SK-N-SH (cell line): Measurements from ENCODE around the gene PDE4D. TPM values are rescaled to one million over a fixed set of nuclear protein-coding genes. Genes with fewer than 3 reads are reported as not detected.

Experiments used
- CTCF ChIA-PET: fragments of 300-600, 350-600 bp; formaldehyde crosslinking; extraction: SDS; loops from one replicate; lab custom pipeline; 2021; lab: Yijun Ruan, JAX
- POLR2A ChIA-PET: fragments of 350-600 bp; sonication (Branson Sonifier 250); formaldehyde crosslinking; extraction: SDS; loops from one replicate; lab custom pipeline; 2020; ENCODE audit warnings: antibody characterized with exemption, inconsistent platforms; lab: Yijun Ruan, JAX
- DNase-seq: peaks from one replicate; pipeline ENCODE4 v3.0.0; 2012
- H2AFZ ChIP-seq: fragments of 200-600 bp; sonication (generic); 2 replicates; pipeline ENCODE4 v1.8.1; 2016; ENCODE audit warnings: antibody characterized with exemption, mild to moderate bottlenecking, low read depth
- H3F3A ChIP-seq: fragments of 200-600 bp; sonication (generic); replicated peaks from 2 replicates; pipeline ENCODE3; 2016; ENCODE audit warnings: antibody characterized with exemption, mild to moderate bottlenecking; ENCODE audit not compliant: insufficient read depth
- H3K27ac ChIP-seq, 2 experiments: fragments of 200-500 bp in 1 of 2; fragments of 200-600 bp in 1 of 2; sonication (Bioruptor generic) in 1 of 2; sonication (generic), shearing (Covaris generic) in 1 of 2; 2 replicates each; pipeline versions ENCODE4 v1.5.1 to v1.6.1; 2014 to 2016; ENCODE audit warnings: low read depth in 2 of 2, inconsistent platforms in 1 of 2, low read length in 1 of 2, mild to moderate bottlenecking in 1 of 2, mixed read lengths in 1 of 2
- H3K27me3 ChIP-seq: fragments of 200-600 bp; sonication (generic), shearing (Covaris generic); 2 replicates; pipeline ENCODE4 v1.6.1; 2016; ENCODE audit warnings: mixed run types; ENCODE audit not compliant: insufficient read depth
- H3K36me3 ChIP-seq, 2 experiments: fragments of 200-500 bp in 1 of 2; fragments of 200-600 bp in 1 of 2; sonication (Bioruptor generic) in 1 of 2; sonication (generic) in 1 of 2; replicated peaks in 1 of 2; 2 replicates each; pipeline versions ENCODE3 to v1.5.1; 2014 to 2016; ENCODE audit warnings: low read length in 1 of 2, mild to moderate bottlenecking in 1 of 2; ENCODE audit not compliant: insufficient read depth in 2 of 2, control insufficient read depth in 1 of 2
- H3K4me1 ChIP-seq, 2 experiments: fragments of 200-500 bp in 1 of 2; fragments of 200-600 bp in 1 of 2; sonication (Bioruptor generic) in 1 of 2; sonication (generic), shearing (Covaris generic) in 1 of 2; 2 replicates each; pipeline versions ENCODE4 v1.5.1 to v1.6.1; 2014 to 2016; ENCODE audit warnings: low read depth in 1 of 2, low read length in 1 of 2, mixed run types in 1 of 2; ENCODE audit not compliant: insufficient read depth in 2 of 2, control insufficient read depth in 1 of 2
- H3K4me2 ChIP-seq: fragments of 200-600 bp; sonication (generic), shearing (Covaris generic); 2 replicates; pipeline ENCODE4 v1.6.1; 2017; ENCODE audit warnings: mixed run types
- H3K4me3 ChIP-seq, 2 experiments: fragments of 200-500 bp in 1 of 2; fragments of 200-600 bp in 1 of 2; sonication (Bioruptor generic) in 1 of 2; sonication (generic), shearing (Covaris generic) in 1 of 2; 2 replicates each; pipeline versions ENCODE4 v1.5.1 to v1.8.1; 2014 to 2016; ENCODE audit warnings: low read depth in 2 of 2, inconsistent platforms in 1 of 2, low read length in 1 of 2, mild to moderate bottlenecking in 1 of 2, mixed read lengths in 1 of 2, moderate library complexity in 1 of 2
- H3K79me2 ChIP-seq: fragments of 200-600 bp; sonication (generic); 2 replicates; pipeline ENCODE4 v1.8.1; 2017; ENCODE audit warnings: mild to moderate bottlenecking; ENCODE audit not compliant: insufficient read depth
- H3K9ac ChIP-seq: fragments of 200-600 bp; sonication (generic); 2 replicates; pipeline ENCODE4 v1.6.1; 2017; ENCODE audit warnings: mixed run types
- H3K9me2 ChIP-seq: fragments of 200-600 bp; sonication (generic); 2 replicates; pipeline ENCODE4 v1.6.1; 2017; ENCODE audit warnings: mixed run types
- H3K9me3 ChIP-seq: fragments of 200-600 bp; sonication (generic); 2 replicates; pipeline ENCODE4 v1.6.1; 2017; ENCODE audit warnings: mixed run types, mild to moderate bottlenecking, moderate library complexity
- H4K20me1 ChIP-seq: fragments of 200-600 bp; sonication (generic); 2 replicates; pipeline ENCODE4 v1.6.1; 2017; ENCODE audit warnings: mild to moderate bottlenecking, mixed run types; ENCODE audit not compliant: insufficient read depth
- ELF1 ChIP-seq: IDR thresholded peaks from 2 replicates; pipeline ENCODE4 v1.4.0; 2012
- EZH2phosphoT487 ChIP-seq: fragments of 200-600 bp; sonication (generic); IDR thresholded peaks from 2 replicates; pipeline ENCODE4 v1.6.1; 2017; ENCODE audit warnings: low read depth, mixed run types, mild to moderate bottlenecking, antibody characterized with exemption, moderate library complexity, borderline replicate concordance
- FOXJ3 ChIP-seq: sonication (generic); formaldehyde crosslinking; IDR thresholded peaks from 2 replicates; pipeline ENCODE4 v1.5.1; 2020; ENCODE audit warnings: mild to moderate bottlenecking, missing genetic modification reagents
- FOXM1 ChIP-seq: IDR thresholded peaks from 2 replicates; pipeline ENCODE4 v1.4.0; 2012; ENCODE audit warnings: low read depth, mild to moderate bottlenecking
- GABPA ChIP-seq: IDR thresholded peaks from 2 replicates; pipeline ENCODE4 v1.4.0; 2012; ENCODE audit warnings: low read depth, mild to moderate bottlenecking
- MEF2A ChIP-seq: IDR thresholded peaks from 2 replicates; pipeline ENCODE4 v1.4.0; 2012; ENCODE audit warnings: low read depth, borderline replicate concordance
- PBX3 ChIP-seq: IDR thresholded peaks from 2 replicates; pipeline ENCODE4; 2012
- RFX5 ChIP-seq: IDR thresholded peaks from 2 replicates; pipeline ENCODE4 v1.6.1; 2012; ENCODE audit warnings: mild to moderate bottlenecking, improper control_type of control experiment, low read length
- RXRA ChIP-seq: IDR thresholded peaks from 2 replicates; pipeline ENCODE4 v1.4.0; 2012; ENCODE audit warnings: low read depth, mild to moderate bottlenecking, borderline replicate concordance
- SIN3A ChIP-seq: IDR thresholded peaks from 2 replicates; pipeline ENCODE4 v1.6.1; 2012; ENCODE audit warnings: low read depth, mild to moderate bottlenecking, low read length, moderate library complexity, borderline replicate concordance
- SMC3 ChIP-seq: IDR thresholded peaks from 2 replicates; pipeline ENCODE4 v1.6.1; 2012; ENCODE audit warnings: low read depth, low read length, improper control_type of control experiment
- TAF1 ChIP-seq: IDR thresholded peaks from 2 replicates; pipeline ENCODE4 v1.6.1; 2012; ENCODE audit warnings: low read depth, mild to moderate bottlenecking, low read length, moderate library complexity, borderline replicate concordance
- TCF12 ChIP-seq: IDR thresholded peaks from 2 replicates; pipeline ENCODE4 v1.4.0; 2012
- YY1 ChIP-seq: IDR thresholded peaks from 2 replicates; pipeline ENCODE4 v1.4.0; 2012; ENCODE audit warnings: low read depth, mild to moderate bottlenecking
- ZBTB33 ChIP-seq: IDR thresholded peaks from 2 replicates; pipeline ENCODE4 v1.4.0; 2012; ENCODE audit warnings: low read depth, borderline replicate concordance
- WGBS: methylation state at CpG from one replicate; pipeline ENCODE4 v1.1.6; 2017; ENCODE audit warnings: low lambda C conversion rate; 5-methylcytosine and 5-hydroxymethylcytosine counted together
- polyA plus RNA-seq, 3 experiments: library from polyadenylated mRNA; depleted of rRNA; stranded (reverse); fragments of >200 nt; gene quantifications; 2 replicates each; pipeline ENCODE4 v1.2.3, GENCODE V29; 2012

Gene PDE4D
- polyA plus RNA-seq, 1 of the 3 experiments (the other 2 are of a cell fraction), result 2.4 TPM

GRCh38 chr5:59257488-59258400 lies 635.8 kb downstream of the PDE4D start:
- Histone ChIP-seq H3K27ac (no peak overlapping the region), H3K79me2 (no peaks in the 10 kb centered on the region), H3K4me3 (no peak overlapping the region), H3K4me1 (no peaks in the 10 kb centered on the region; a peak in 2 of 4 replicates), H3K36me3 (no peaks in the 10 kb centered on the region), H3K9ac (no peak overlapping the region), H3K9me2 (no peaks in the 10 kb centered on the region), H4K20me1 (no peaks in the 10 kb centered on the region), H3K4me2 (no peak overlapping the region), H2AFZ (no peak overlapping the region), H3K27me3 (no peaks in the 10 kb centered on the region), H3F3A (peaks cover 3% of the 10 kb centered on the region), H3K9me3 (no peaks in the 10 kb centered on the region)
- WGBS, result 76% methylated on average over 4 of the region's 4 CpGs
- no peak for DNase-seq
- ChIA-PET CTCF (no interaction called here), POLR2A (no interaction called here)
- TF ChIP-seq FOXJ3, result no peak
- no peak for TF ChIP-seq MEF2A
- TF ChIP-seq SMC3, result no peak
- no peak for TF ChIP-seq ZBTB33
- no peak for TF ChIP-seq EZH2phosphoT487
- TF ChIP-seq SIN3A, result no peak
- no peak for TF ChIP-seq PBX3
- TF ChIP-seq ELF1, result no peak
- TF ChIP-seq TAF1, result no peak

GRCh38 chr5:59256331-59256730 lies 637.2 kb downstream of the PDE4D start:
- POLR2A ChIA-PET, result no interaction called here
- Histone ChIP-seq H3K36me3 (no peaks in the 10 kb centered on the region), H3K27me3 (no peaks in the 10 kb centered on the region)

More at GRCh38 chr5:59256331-59256730, 637.2 kb downstream of the PDE4D start:
- CTCF ChIA-PET, result interaction anchor here (1.7 kb wide), 1 partner anchor 12 kb away, joined by 3 read pairs; no protein-coding TSS in a partner anchor
- Histone ChIP-seq H4K20me1 (no peaks in the 10 kb centered on the region), H2AFZ (no peak overlapping the region), H3K4me1 (no peaks in the 10 kb centered on the region; a peak in 2 of 4 replicates), H3K9ac (no peak overlapping the region), H3K9me2 (no peaks in the 10 kb centered on the region), H3K9me3 (no peaks in the 10 kb centered on the region), H3K4me3 (no peak overlapping the region), H3K79me2 (no peaks in the 10 kb centered on the region), H3K4me2 (no peak overlapping the region), H3F3A (peaks cover 3% of the 10 kb centered on the region), H3K27ac (no peak overlapping the region)
- TF ChIP-seq ZBTB33 (no peak), FOXJ3 (no peak), MEF2A (no peak), FOXM1 (no peak), RXRA (no peak), TCF12 (no peak), YY1 (no peak), GABPA (no peak), RFX5 (no peak)
- WGBS, result 45% methylated on average over 3 of the region's 3 CpGs
- DNase-seq, result no peak
